ENCODE measurements around the gene NECAB2.
"Not testable (repeated sequence)": the region's sequence is repeated elsewhere in the genome, so short reads cannot be mapped to it uniquely, and the experiment has no call there.

Gene NECAB2

GRCh38 chr16:83948914-83949723, 18.9 kb upstream of the NECAB2 start:
- H3K4me3 ChIP-seq (ENCODE audit: low read depth, low read length): no peak overlapping the region
- TF ChIP-seq CTCF (IDR thresholded peaks at IDR 0.05; ENCODE audit: borderline replicate concordance, insufficient read depth, low read depth, low read length): no peak

- no peak for TF ChIP-seq CTCF (IDR thresholded peaks at IDR 0.05; ENCODE audit: borderline replicate concordance, insufficient read depth, low read depth, low read length)
- no peak overlapping the region for H3K4me3 ChIP-seq (ENCODE audit: low read depth, low read length)
Observed at GRCh38 chr16:83949724-83950001, 18.4 kb upstream of the NECAB2 start.

- H3K4me3 ChIP-seq (ENCODE audit: low read depth, low read length): not testable (repeated sequence)
Observed at GRCh38 chr16:83950862-83951399, 17.1 kb upstream of the NECAB2 start.

GRCh38 chr16:83951544-83951943, 16.5 kb upstream of the NECAB2 start:
- H3K4me3 ChIP-seq (ENCODE audit: low read depth, low read length): no peak overlapping the region
- TF ChIP-seq CTCF (IDR thresholded peaks at IDR 0.05; ENCODE audit: borderline replicate concordance, insufficient read depth, low read depth, low read length): no peak

- H3K4me3 ChIP-seq (ENCODE audit: low read depth, low read length): no peak overlapping the region
- no peak for TF ChIP-seq CTCF (IDR thresholded peaks at IDR 0.05; ENCODE audit: borderline replicate concordance, insufficient read depth, low read depth, low read length)
Observed at GRCh38 chr16:83952587-83952939, 15.5 kb upstream of the NECAB2 start.

- H3K4me3 ChIP-seq (ENCODE audit: low read depth, low read length): no peak within 1 kb of the TSS
Observed at GRCh38 chr16:83952940-83953795, 14.9 kb upstream of the NECAB2 start, which contains the start of gene OSGIN1. TSS of gene OSGIN1 (plus strand) at chr16:83953240. CDS start at chr16:83957672, 4,432 bp downstream.

More at GRCh38 chr16:83952940-83953795, 14.9 kb upstream of the NECAB2 start, which contains the start of gene OSGIN1:
- TF ChIP-seq CTCF (IDR thresholded peaks at IDR 0.05; ENCODE audit: borderline replicate concordance, insufficient read depth, low read depth, low read length): no peak
